Stimulated activated naive CD8-positive, alpha-beta T cell treated with anti-CD3 and anti-CD28 coated beads, Interleukin-15, Interleukin-2, amounts not matched to agents 100 ng/mL and 50 ng/mL, for 24 hours (primary cell): ENCODE data around the gene FBF1.
A peak's percentile ranks its signal among the peaks of the same experiment; 100 is the strongest.
"Not testable (repeated sequence)": the region's sequence is repeated elsewhere in the genome, so short reads cannot be mapped to it uniquely, and the experiment has no call there.

Experiments used
- H3K27ac Mint-ChIP-seq: one replicate; pipeline ENCODE4 v1.8.0; 2021; ENCODE audit warnings: mild to moderate bottlenecking, mixed read lengths
- H3K27me3 Mint-ChIP-seq: one replicate; pipeline ENCODE4 v1.8.0; 2021; ENCODE audit warnings: mixed read lengths
- H3K36me3 Mint-ChIP-seq: one replicate; pipeline ENCODE4 v1.8.0; 2021; ENCODE audit warnings: low read depth, mixed read lengths
- H3K4me1 Mint-ChIP-seq: one replicate; pipeline ENCODE4 v1.8.0; 2021; ENCODE audit warnings: low read depth, mixed read lengths
- H3K4me3 Mint-ChIP-seq: one replicate; pipeline ENCODE4 v1.8.0; 2021; ENCODE audit warnings: mild to moderate bottlenecking, mixed read lengths
- H3K9me3 Mint-ChIP-seq: one replicate; pipeline ENCODE4 v1.8.0; 2021; ENCODE audit warnings: mixed read lengths

The FBF1 gene

GRCh38 chr17:75898065-75898464 lies 42.8 kb downstream of the FBF1 start:
- Mint-ChIP-seq H3K27ac (no peak overlapping the region), H3K4me1 (peaks cover 25% of the 10 kb centered on the region), H3K4me3 (peak overlapping the region; percentile 54), H3K9me3 (no peaks in the 10 kb centered on the region), H3K27me3 (no peaks in the 10 kb centered on the region), H3K36me3 (peaks cover 41% of the 10 kb centered on the region)

GRCh38 chr17:75897160-75898019 lies 43.5 kb downstream of the FBF1 start:
- peaks cover 41% of the 10 kb centered on the region for H3K36me3 Mint-ChIP-seq
- H3K4me3 Mint-ChIP-seq: peak overlapping the region; percentile 54
- H3K27ac Mint-ChIP-seq: peak overlapping the region; percentile 80
- H3K4me1 Mint-ChIP-seq: peaks cover 23% of the 10 kb centered on the region
- H3K27me3 Mint-ChIP-seq: no peaks in the 10 kb centered on the region
- no peaks in the 10 kb centered on the region for H3K9me3 Mint-ChIP-seq

- Mint-ChIP-seq H3K9me3 (no peaks in the 10 kb centered on the region), H3K27me3 (no peaks in the 10 kb centered on the region), H3K4me1 (peaks cover 23% of the 10 kb centered on the region), H3K4me3 (peak within 1 kb of the TSS; percentile 86), H3K36me3 (peaks cover 41% of the 10 kb centered on the region), H3K27ac (peak within 1 kb of the TSS; percentile 89)
Observed at GRCh38 chr17:75896415-75897159, 44.3 kb downstream of the FBF1 start, which contains the start of gene TRIM65. Gene TRIM65, minus strand, starts transcription at chr17:75896951. Its CDS starts 14 bp downstream, at chr17:75896937.

GRCh38 chr17:75895370-75896155 lies 45.3 kb downstream of the FBF1 start:
- peak overlapping the region; percentile 86 for H3K4me3 Mint-ChIP-seq
- H3K27ac Mint-ChIP-seq: peak overlapping the region; percentile 89
- peaks cover 38% of the 10 kb centered on the region for H3K36me3 Mint-ChIP-seq
- no peaks in the 10 kb centered on the region for H3K27me3 Mint-ChIP-seq
- H3K9me3 Mint-ChIP-seq: no peaks in the 10 kb centered on the region
- peaks cover 24% of the 10 kb centered on the region for H3K4me1 Mint-ChIP-seq

GRCh38 chr17:75894049-75894733 lies 46.7 kb downstream of the FBF1 start:
- H3K4me1 Mint-ChIP-seq: peaks cover 38% of the 10 kb centered on the region
- peak overlapping the region; percentile 23 for H3K4me3 Mint-ChIP-seq
- no peaks in the 10 kb centered on the region for H3K9me3 Mint-ChIP-seq
- no peaks in the 10 kb centered on the region for H3K27me3 Mint-ChIP-seq
- H3K36me3 Mint-ChIP-seq: peaks cover 42% of the 10 kb centered on the region
- peak overlapping the region; percentile 81 for H3K27ac Mint-ChIP-seq

- peaks cover 40% of the 10 kb centered on the region for H3K4me1 Mint-ChIP-seq
- H3K27me3 Mint-ChIP-seq: no peaks in the 10 kb centered on the region
- H3K4me3 Mint-ChIP-seq: peak overlapping the region; percentile 23
- peak overlapping the region; percentile 81 for H3K27ac Mint-ChIP-seq
- H3K36me3 Mint-ChIP-seq: peaks cover 35% of the 10 kb centered on the region
- H3K9me3 Mint-ChIP-seq: no peaks in the 10 kb centered on the region
Observed at GRCh38 chr17:75893305-75894048, 47.4 kb downstream of the FBF1 start.

- Mint-ChIP-seq H3K4me1 (peaks cover 39% of the 10 kb centered on the region), H3K27me3 (no peaks in the 10 kb centered on the region), H3K4me3 (no peak overlapping the region), H3K36me3 (peaks cover 31% of the 10 kb centered on the region), H3K9me3 (no peaks in the 10 kb centered on the region), H3K27ac (no peak overlapping the region)
Observed at GRCh38 chr17:75892556-75893224, 48.2 kb downstream of the FBF1 start.

- H3K9me3 Mint-ChIP-seq: no peaks in the 10 kb centered on the region
- H3K27ac Mint-ChIP-seq: no peak overlapping the region
- peaks cover 34% of the 10 kb centered on the region for H3K4me1 Mint-ChIP-seq
- H3K4me3 Mint-ChIP-seq: no peak overlapping the region
- no peaks in the 10 kb centered on the region for H3K27me3 Mint-ChIP-seq
- H3K36me3 Mint-ChIP-seq: peaks cover 28% of the 10 kb centered on the region
Observed at GRCh38 chr17:75891605-75892555, 49.0 kb downstream of the FBF1 start.

GRCh38 chr17:75891022-75891604 lies 49.7 kb downstream of the FBF1 start:
- H3K27me3 Mint-ChIP-seq: no peaks in the 10 kb centered on the region
- H3K9me3 Mint-ChIP-seq: no peaks in the 10 kb centered on the region
- H3K4me1 Mint-ChIP-seq: peaks cover 34% of the 10 kb centered on the region
- peaks cover 28% of the 10 kb centered on the region for H3K36me3 Mint-ChIP-seq
- no peak overlapping the region for H3K4me3 Mint-ChIP-seq
- H3K27ac Mint-ChIP-seq: no peak overlapping the region

- peak overlapping the region; percentile 52 for H3K27ac Mint-ChIP-seq
- peaks cover 23% of the 10 kb centered on the region for H3K4me1 Mint-ChIP-seq
- H3K36me3 Mint-ChIP-seq: peaks cover 19% of the 10 kb centered on the region
- no peaks in the 10 kb centered on the region for H3K27me3 Mint-ChIP-seq
- no peak overlapping the region for H3K4me3 Mint-ChIP-seq
- H3K9me3 Mint-ChIP-seq: no peaks in the 10 kb centered on the region
Observed at GRCh38 chr17:75889454-75889853, 51.4 kb downstream of the FBF1 start.

- Mint-ChIP-seq H3K9me3 (no peaks in the 10 kb centered on the region), H3K4me1 (peaks cover 17% of the 10 kb centered on the region), H3K27ac (no peak overlapping the region), H3K27me3 (no peaks in the 10 kb centered on the region), H3K4me3 (no peak overlapping the region), H3K36me3 (peaks cover 12% of the 10 kb centered on the region)
Observed at GRCh38 chr17:75888484-75888883, 52.4 kb downstream of the FBF1 start.

- H3K27ac Mint-ChIP-seq, H3K4me3 Mint-ChIP-seq, H3K27me3 Mint-ChIP-seq, H3K9me3 Mint-ChIP-seq: not testable (repeated sequence)
- Mint-ChIP-seq H3K36me3 (peaks cover 12% of the 10 kb centered on the region), H3K4me1 (peaks cover 17% of the 10 kb centered on the region)
Observed at GRCh38 chr17:75885860-75886259, 55.0 kb downstream of the FBF1 start.
